ENCODE data around the gene GRIN2C.

- TF ChIP-seq CTCF (IDR thresholded peaks at IDR 0.05; ENCODE audit: low read length) (no peak), EZH2phosphoT487 (IDR thresholded peaks at IDR 0.05; ENCODE audit: low read length) (no peak)
These were observed 19.5 kb downstream of the GRIN2C start for GRCh38 chr17:74839990-74840852.
